Right lung (tissue), 5 donors: ENCODE results near the gene AHCY. TPM values are rescaled to one million over a fixed set of nuclear protein-coding genes. Genes with fewer than 3 reads are reported as not detected.
"Not testable (repeated sequence)": the region's sequence is repeated elsewhere in the genome, so short reads cannot be mapped to it uniquely, and the experiment has no call there.

Experiments
- DNase-seq, 2 donors: peaks; one replicate each; pipeline ENCODE4 v3.0.0-alpha.2; 2013
- polyA plus RNA-seq, 5 donors: library from polyadenylated mRNA; unstranded; fragments of 120-200 nt; gene quantifications; one replicate each; pipeline versions ENCODE4 v1.2.1 to v1.2.3, GENCODE V29; 2013; ENCODE audit warnings: inconsistent platforms in 1 of 5, low replicate concordance in 1 of 5; ENCODE audit not compliant: insufficient read length in 5 of 5, insufficient read depth in 1 of 5

AHCY gene
- polyA plus RNA-seq, 5 donors, result 99.0 to 126 (median 110) TPM

DNA sequence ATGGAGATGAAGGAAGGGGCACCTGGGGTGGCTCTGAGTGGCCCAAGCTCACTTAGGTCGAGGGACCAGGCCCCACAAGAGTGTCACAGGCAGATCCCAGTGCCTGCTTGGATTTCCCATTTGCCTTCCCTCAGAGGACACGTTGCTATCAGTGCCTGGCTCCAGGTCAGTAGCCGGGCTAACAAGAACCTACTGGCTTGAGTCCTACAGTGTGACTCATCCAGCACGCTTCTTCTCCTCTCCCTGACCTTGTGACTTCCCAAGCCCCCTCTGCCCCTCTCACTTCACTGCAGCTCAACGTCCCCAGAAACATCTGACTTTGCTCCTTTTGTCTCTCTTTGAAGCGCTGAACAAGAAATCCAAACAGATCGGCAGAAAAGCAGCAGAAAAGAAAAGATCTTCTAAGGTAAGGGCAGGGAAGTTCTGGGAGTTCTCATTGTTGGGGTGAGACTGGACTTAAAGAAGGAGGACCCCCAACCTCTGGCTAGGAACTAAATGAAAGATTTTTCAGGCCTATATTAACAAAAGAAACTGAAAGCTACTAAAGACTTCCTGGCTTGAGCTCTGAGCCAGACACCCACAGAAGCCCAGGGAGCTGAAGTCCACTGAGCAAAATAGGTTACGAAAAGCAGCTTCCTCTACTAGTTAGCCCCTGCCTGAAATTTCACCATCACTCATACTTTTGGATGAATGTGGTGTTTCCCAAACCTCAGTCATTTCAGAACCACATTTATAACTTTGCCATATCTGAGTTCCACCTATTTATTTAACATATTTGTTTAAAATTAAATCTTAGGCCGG is 40.5 kb downstream of the AHCY start:
- DNase-seq, result peak in 1 of 2 donors; percentile 2

DNA sequence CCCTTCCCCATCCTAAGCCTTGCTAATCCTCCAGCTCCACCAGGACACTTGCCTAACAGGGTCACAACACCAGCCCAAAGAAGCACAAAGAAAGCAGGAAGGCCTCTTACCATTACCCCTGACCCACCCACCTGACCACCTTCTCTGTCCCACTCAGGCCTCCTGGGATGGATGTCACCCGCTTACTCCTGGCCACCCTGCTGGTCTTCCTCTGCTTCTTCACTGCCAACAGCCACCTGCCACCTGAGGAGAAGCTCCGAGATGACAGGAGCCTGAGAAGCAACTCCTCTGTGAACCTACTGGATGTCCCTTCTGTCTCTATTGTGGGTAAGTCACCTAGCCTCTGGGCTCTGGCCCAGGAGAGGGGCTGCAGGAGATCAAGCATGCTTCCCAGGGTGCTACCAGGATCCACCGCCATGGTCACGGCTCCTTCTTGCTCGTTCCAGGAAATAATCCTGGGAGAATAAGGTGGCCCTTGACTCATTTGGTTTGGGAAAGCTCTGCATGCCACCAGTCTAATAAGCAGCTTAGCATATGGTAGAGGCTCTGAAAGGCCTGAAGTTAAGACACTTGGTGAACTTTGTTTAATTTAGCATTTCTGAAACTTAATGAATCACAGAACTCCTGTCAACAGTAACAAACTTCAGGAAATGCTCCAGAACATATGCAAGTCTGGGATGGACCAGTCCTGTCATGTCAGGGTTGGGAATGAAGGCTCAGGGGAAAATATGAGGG is 42.8 kb downstream of the AHCY start:
- no peak for DNase-seq

DNA sequence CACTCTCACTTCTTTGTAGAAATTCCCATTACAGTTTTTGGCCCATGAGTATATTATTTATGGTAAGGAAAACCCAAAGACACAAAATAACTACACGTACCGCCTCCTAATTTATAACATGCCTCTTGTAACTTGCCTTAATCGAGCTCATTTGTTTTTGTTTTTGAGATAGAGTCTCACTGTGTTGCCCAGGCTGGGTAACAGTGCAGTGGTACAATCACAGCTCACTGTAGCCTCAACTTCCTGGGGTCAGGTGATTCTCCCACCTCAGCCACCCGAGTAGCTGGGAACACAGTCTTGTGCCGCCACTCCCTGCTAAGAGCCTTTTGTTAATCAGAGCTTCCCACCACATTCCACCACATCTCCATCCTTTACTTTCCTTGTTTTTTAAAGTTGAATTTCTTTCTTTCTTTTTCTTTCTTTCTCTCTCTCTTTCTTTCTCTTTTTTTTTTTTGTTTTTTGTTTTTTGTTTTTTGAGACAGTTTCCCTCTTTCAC is 46.5 kb downstream of the AHCY start:
- no peak for DNase-seq

DNA sequence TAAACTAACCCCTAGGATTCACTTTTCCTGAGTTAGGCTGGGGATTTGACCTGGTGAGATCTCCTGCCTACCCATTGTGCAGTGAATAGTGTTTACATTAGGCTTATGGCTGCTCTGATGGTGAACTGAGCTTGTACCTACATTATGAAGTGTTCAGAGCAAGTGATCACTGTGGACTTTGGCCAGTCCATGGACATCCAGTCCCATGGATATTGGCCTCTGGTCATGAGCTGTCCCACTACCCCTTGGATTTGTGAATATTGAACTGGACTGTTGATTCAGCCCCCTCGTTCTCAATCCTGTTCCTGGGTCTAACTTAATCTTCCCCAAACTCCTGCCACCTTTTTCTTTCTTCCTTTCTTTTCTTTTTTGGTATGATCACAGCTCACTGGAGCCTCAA is 48.2 kb downstream of the AHCY start:
- no peak for DNase-seq

DNA sequence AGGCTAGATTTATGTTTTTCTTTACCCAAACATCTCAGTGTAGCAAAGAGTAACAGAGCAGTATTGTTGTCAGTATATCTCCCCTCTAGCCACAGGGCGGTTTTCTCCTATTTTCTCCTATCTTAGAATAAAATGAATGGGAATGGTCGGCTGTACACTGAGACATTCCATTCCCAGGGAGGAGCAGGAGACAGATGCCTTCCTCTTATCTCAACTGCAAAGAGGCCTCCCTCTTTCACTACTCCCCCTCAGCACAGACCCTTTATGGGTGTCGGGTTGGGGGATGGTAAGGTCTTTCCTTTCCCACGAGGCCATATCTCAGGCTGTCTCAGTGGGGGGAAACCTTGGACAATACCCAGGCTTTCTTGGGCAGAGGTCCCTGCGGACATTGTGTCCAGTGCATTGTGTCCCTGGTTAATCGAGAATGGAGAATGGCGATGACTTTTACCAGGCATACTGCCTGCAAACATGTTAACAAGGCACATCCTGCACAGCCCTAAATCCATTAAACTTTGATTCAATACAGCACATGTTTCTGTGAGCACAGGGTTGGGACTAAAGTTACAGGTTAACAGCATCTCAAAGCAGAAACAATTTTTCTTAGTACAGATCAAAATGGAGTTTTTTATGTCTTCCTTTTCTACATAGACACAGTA is 50.6 kb downstream of the AHCY start:
- DNase-seq, result not testable (repeated sequence)

DNA sequence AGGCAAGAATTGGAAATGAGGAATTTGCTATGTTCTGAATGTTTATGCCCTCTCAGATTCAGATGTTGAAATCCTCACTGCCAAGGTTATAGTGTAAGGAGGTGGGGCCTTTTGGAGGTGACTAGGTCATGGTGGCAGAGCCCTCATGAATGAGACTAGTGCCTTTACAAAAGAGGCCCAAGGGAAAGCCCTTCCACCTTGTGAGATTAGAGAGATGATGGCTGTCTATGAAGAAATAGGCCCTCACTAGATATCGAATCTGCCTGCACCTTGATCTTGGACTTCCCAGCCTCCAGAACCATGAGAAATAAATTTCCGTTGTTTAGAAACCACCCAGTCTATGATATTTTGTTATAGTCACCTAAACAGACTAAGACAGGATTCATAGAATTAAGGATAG is 51.5 kb downstream of the AHCY start:
- no peak for DNase-seq

DNA sequence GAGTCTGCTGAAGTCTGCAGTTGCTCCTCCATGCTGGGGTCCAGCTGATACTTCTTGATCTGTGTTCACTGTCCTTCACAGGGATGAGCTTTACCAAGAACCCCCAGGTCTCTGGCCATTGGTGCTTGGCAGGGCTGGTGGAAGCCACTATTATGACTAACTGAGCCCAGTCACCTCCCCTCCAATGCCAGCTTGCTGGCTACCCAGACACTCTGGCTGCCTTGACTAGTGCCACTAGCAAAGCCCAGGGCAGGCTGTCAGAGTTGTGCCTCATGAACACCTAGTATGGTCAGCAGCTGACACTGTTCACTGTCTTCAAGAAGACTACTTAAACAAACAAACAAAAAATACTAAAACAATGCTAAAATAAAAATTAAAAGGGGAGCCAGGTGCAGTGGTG is 53.1 kb downstream of the AHCY start:
- no peak for DNase-seq

DNA sequence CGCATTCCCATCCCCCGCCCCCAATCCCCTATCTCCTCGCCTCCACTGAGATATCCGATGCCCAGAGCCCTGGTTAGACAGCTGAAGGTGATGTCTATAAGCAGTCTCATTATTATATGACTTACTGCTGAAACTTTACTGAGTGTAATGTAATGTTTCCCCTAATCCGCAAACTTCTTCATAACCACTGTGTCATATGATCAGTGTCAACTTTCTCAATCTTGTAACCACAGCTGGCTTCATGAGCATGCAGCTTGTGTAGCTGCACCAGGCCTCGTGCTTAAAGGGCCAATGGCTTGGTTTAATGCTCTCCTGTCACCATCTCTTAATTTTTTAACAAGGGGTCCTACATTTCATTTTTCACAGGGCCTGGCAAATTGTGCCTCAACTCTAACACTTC is 53.9 kb downstream of the AHCY start:
- no peak for DNase-seq

DNA sequence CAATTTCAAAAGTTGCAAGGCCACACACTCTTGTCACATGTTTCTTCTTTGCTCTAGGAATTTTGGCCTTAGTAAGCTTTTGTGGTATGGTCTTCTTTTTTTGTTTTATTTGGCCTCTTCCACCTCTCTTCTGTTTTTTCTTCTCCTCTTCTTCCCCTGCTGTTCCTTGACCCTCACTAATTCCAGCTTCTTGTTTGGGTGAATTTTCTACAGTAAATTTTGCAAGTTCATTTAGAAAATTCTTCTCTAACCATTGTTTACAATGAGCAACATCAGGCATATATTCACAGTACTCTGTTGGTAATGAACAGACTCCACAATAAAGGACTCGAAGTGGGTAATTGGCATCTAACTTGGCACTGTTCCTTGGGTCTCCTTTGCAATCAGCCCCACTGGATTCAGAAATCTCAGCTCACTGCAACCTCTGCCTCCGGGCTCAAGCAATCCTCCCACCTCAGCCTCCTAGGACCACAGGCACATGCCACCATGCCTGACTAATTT is 57.0 kb downstream of the AHCY start:
- no peak for DNase-seq

DNA sequence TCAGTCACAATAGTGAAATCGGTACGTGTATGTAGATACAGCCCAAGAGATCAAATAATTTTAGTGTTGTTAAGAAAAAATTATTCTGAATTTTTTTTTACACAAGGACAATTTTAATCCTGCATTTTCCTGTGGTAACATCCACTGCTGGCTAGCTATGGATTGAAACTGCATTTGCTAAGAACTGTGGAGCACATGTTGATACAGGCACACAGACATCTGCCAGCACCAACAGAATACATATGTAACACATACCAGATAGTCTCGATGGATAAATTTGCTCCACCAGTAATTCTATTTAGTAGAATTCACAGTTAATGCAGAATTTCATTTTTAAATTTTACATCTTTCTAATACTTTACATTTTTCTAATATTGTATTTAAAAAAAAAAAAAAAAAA is 59.8 kb downstream of the AHCY start:
- DNase-seq, result no peak

DNA sequence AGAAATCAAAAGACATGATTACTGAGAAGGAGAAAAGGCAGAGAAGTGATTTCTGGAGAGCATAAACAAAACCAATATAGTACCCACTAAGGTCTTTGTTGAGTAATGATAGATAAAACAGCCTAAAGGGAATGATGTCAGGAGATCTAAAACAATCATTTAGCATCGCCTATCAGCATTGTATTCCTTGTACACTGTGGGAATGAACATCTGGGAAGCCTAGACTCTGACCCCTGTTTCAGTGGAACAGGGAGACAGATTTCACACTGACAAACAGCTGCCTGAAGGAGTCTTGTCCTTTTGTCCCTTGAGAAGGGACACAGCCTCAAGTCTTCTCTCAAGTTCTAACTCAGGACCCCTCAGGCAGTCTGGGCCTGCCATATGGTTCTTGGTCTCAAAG is 60.3 kb downstream of the AHCY start:
- DNase-seq, result no peak

DNA sequence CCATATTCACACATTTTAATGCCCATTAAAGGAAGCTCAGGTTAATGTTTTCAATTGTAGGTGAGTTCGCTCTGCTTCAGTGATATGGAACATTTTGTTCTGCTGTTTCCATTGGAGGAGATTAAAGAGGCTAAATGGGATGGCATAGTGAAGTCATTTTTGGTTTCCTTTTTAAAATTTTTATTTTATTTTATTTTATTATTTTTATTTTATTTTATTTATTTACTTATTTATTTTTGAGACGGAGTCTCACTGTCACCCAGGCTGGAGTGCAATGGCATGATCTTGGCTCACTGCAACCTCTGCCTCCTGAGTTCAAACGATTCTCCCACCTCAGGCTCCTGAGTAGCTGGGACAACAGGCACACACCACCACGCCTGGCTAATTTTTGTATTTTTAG is 61.1 kb downstream of the AHCY start:
- DNase-seq, result not testable (repeated sequence)

DNA sequence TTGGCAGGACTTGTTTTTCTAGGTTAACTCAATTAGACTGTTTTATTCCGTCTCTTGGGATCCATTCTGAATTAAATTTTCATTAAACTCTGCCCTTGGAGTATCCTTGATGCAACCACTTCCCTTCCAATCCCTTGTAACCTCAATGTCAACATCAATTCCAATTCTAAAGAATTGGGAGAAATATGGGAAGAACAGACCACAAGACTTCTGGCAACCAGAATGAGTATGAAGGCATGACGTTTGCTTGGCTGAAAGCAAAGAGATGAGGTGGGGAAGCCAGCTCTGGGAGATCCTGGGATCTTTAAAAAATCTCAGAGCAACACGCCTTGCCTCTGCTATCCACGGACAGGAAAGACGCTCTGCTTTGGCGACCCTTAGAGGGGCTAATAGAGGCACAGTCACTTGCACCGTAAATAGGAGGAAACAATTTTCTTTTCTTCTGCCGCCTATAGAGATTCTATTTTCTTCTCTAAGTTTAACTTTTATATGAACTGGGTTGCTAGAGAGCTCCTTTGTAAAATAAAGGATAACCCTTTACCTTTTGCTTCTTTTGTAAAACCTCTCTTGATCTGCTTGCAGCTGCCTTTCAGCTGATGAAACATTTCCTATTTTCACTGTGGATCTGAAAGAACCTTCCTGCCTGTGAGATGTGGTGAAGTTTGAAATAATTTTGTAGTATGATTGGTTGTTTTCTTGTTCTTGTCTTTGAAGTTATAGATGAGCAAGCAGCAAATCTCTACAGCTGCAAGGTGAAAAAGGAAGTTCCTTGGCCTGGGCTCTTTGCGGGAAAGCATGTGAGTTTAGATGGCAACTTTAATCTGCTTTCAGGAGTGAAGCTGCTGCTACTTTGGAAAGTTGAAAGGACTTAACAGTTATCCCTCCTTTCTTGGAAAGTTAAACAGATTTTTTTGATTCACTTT is 62.2 kb downstream of the AHCY start, which contains the start of gene ASIP:
ASIP (plus strand) TSS at position 731 of the 923 bp plus-strand sequence. CDS start 18,952 bp downstream, outside the sequence.
- no peak for DNase-seq

DNA sequence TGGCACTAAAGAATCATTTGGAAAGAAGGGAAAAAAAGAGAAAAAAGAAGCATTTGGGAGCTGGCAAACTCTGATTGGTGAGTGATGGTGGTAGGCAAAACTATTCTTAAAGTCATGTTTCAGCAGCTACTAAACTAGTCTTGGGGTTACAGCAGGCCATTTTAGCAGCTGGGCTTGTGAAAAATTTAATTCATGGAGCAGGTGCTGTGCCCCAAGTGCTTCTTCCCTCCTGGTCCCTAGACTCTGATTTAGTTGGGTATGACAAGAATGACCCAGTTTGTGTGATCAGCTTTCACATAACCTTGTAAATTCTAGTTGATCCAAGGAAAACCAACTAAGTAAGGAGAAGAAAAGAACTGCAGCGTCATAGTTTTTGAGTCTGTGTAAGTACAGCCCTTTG is 63.0 kb downstream of the AHCY start:
- no peak for DNase-seq

DNA sequence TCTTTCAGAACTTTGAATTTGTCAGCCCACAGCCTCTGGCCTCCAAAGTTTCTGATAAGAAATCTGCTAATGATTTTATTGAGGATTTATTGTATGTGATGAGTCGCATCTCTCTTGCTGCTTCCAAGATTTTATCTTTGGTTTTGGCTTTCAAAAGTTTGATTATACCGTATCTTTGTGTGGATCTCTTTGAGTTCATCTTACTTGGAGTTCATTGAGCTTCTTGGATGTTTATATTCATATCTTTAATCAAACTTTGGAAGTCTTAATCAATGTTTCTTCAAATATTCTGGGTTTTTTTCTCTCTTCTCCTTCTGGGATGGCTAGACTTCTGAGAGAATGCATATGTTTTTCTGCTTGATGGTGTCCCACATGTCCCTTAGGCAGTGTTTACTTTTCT is 65.2 kb downstream of the AHCY start:
- no peak for DNase-seq

DNA sequence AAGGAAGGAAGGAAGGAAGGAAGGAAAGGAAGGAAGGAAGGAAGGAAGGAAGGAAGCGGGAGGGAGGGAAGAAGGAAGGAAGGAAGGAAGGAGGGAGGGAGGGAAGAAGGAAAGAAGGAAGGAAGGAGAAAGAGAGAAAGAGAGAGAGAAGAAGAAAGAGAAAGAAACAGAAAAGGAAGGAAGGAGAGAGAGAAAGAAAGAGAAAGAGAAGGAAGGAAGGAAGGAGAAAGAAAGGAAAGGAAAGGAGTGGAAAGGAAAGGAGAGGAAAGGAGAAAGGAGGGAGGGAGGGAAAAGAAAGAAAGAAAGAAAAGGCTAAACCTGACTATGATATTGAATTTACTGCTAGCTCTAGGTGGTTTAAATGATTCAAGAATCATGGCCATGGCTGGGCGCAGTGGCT is 67.3 kb downstream of the AHCY start:
- DNase-seq, result no peak

DNA sequence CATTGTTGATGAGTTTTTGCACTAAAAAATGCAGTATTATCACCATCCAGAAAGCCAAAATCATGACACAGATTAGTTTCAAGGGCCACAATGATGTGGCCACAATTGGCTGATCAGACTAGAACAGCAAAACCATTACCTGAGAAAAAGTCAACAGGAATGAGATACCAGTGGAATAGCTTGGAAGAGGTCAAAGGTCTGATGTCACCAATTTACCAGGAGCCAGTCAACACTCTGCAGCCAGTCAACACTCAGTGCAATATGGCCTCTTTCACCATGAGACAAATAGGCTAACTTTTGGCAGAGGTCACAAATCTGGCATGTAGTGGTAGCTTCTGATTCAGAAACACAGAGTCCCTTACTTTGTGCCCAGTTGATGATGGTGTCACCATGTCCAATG is 69.5 kb downstream of the AHCY start:
- no peak for DNase-seq

DNA sequence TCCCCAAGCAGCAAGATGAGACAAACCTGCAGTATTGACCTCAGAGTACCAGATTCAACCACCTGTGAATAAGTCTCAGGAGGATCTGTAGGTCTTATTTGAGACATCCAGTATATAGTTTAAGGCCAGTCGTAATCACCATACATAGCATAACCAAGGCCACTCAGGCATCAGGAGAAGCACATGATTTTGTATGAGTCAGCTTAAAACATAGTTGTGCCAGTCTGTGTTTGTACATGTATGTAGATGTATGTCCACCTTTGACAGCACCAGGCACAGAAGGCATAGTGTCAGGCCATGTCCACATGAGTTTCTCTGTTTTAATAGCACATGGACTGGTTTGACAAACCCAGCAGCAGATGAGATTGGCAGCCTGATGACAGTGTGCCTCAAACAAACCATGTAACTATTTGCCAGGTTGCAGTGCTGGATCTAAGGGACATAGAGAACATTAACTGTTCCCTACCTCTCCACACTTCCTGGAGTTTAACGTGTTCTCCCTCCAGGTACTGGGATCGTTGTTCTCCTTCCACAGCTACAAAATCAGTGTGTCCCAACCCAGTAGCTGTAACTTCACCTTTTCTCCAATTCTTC is 70.6 kb downstream of the AHCY start:
- no peak for DNase-seq

DNA sequence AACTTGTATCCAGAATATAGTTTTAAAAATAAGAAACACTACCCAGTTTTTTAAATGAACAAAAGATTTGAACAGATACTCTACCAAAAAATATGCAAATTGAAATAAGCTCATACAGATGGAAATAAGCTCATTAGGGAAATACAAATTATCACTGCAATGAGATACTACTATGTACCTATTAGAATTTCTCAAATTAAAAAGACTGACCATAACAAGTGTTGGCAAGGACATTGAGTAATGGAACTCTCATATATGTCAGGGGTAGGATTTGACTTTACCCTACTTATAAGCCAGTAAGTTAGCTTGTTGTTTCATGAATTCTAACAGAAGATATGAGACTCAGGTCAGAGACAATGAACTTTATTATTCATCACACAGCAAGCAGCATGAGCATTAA is 71.5 kb downstream of the AHCY start:
- DNase-seq, result no peak
